K562 (cell line): ENCODE measurements around the gene ZDHHC11B.
"Not testable (repeated sequence)": the region's sequence is repeated elsewhere in the genome, so short reads cannot be mapped to it uniquely, and the experiment has no call there.

Experiments used
- EP300 ChIP-seq: IDR thresholded peaks from 2 replicates; pipeline ENCODE4 v1.6.1; 2012; ENCODE audit warnings: low read length, improper control_type of control experiment
- ESRRA ChIP-seq: fragments of 450-650 bp; IDR thresholded peaks from 2 replicates; pipeline ENCODE4 v1.6.1; 2014; ENCODE audit warnings: low read depth, mild to moderate bottlenecking, moderate library complexity, borderline replicate concordance
- GABPA ChIP-seq: fragments of 200-800 bp; sonication (Bioruptor generic); conservative IDR thresholded peaks from 2 replicates; pipeline ENCODE4 v1.6.1; 2016; ENCODE audit warnings: low read depth, missing genetic modification characterization, missing compliant biosample characterization
- MXI1 ChIP-seq: IDR thresholded peaks from 2 replicates; pipeline ENCODE4 v1.6.1; 2011; ENCODE audit warnings: low read depth, mild to moderate bottlenecking, improper control_type of control experiment, low read length
- TBP ChIP-seq: optimal IDR thresholded peaks from 2 replicates; pipeline ENCODE3; 2011; ENCODE audit warnings: low read depth, low read length, improper control_type of control experiment
- TCFL5 ChIP-seq: fragments of 250-450 bp; sonication (Bioruptor Pico); conservative IDR thresholded peaks from 2 replicates; pipeline ENCODE4 v1.6.1; 2021; ENCODE audit warnings: mild to moderate bottlenecking, moderate library complexity, matching md5 sums
- TF ChIP-seq, protein P1 (sequence below): fragments of 250-450 bp; sonication (Bioruptor Pico); IDR thresholded peaks from 2 replicates; pipeline ENCODE4 v1.5.0; 2021; ENCODE audit warnings: mild to moderate bottlenecking, borderline replicate concordance

- not testable (repeated sequence) for TF ChIP-seq GABPA (tag); EP300; MXI1; TBP; ESRRA; TCFL5 (CRISPR knock-in tag)
- TF ChIP-seq, protein P1, sequence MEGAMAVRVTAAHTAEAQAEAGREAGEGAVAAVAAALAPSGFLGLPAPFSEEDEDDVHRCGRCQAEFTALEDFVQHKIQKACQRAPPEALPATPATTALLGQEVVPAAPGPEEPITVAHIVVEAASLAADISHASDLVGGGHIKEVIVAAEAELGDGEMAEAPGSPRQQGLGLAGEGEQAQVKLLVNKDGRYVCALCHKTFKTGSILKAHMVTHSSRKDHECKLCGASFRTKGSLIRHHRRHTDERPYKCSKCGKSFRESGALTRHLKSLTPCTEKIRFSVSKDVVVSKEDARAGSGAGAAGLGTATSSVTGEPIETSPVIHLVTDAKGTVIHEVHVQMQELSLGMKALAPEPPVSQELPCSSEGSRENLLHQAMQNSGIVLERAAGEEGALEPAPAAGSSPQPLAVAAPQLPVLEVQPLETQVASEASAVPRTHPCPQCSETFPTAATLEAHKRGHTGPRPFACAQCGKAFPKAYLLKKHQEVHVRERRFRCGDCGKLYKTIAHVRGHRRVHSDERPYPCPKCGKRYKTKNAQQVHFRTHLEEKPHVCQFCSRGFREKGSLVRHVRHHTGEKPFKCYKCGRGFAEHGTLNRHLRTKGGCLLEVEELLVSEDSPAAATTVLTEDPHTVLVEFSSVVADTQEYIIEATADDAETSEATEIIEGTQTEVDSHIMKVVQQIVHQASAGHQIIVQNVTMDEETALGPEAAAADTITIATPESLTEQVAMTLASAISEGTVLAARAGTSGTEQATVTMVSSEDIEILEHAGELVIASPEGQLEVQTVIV (CRISPR knock-in tag) = not testable (repeated sequence)
These were observed 23.4 kb upstream of the ZDHHC11B start for GRCh38 chr5:807719-808514.
